ENCODE data around the gene CSTF3.

Gene CSTF3

DNA sequence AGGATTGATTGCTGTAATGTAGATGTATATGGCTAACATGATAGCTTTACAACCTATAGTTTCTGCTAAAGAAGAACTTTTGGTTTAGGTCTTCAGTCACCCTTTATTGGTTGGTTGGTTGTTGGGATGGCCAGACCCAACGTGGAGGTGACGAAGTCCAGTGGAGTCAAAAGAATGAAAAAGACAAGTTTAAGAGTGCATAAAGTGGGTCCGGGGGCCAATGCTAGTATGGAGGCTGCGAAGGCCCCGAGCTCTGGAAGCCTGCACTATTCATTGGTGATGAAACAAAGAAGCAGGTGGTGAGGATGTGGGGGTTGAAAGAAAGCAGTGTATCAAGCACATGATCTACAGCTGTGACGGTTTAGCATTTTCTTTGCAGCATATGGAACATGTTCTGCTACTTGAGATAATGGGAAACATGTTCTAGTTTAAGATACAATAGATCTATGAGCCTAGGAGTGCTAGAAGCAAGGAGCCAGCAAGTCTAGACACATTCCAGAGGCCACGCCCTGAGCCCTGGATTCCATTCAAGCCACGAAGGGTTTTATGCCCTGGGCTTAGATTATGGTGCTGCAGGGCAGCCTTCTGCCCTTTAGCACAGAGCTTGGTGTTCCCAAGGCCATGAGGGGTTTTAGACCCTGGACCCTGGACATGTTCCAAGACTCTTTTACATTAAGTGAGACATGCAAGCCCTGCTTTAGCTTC is 115.6 kb downstream of the CSTF3 start:
- H3K4me1 Mint-ChIP-seq: peaks cover 21% of the 10 kb centered on the region
- H3K4me3 Mint-ChIP-seq: no peak overlapping the region
- ATAC-seq: no peak
- H3K36me3 Mint-ChIP-seq: peaks cover 75% of the 10 kb centered on the region
- no peak overlapping the region for H3K27ac Mint-ChIP-seq
- H3K9me3 Mint-ChIP-seq: no peaks in the 10 kb centered on the region
- no peak for DNase-seq (ENCODE audit: low spot score in 2 of 2)

DNA sequence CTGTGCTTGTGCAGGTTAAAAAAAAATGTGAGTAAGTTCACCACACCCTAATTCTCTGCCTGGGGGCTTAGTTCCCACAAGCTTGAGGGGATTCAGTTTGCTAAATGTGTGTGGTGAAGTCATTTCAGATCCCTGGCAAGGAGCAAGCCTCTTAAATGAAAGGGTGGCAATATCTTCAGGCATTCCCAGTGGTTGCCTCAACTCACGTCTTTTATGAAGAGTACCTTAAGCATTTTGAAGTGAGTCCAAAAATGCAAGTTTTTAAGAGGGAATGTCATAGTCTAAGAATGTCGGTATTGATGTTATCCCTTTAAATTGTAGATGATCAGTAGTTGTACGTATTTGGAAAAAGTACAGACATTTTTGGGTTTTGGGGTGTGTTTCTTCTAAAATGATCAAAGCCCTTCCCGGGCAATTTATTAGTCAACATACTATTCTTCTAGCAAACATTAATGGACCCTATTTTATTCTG is 117.0 kb downstream of the CSTF3 start:
- Mint-ChIP-seq H3K36me3 (peaks cover 82% of the 10 kb centered on the region), H3K4me1 (peaks cover 27% of the 10 kb centered on the region), H3K27ac (no peak overlapping the region), H3K9me3 (no peaks in the 10 kb centered on the region), H3K4me3 (no peak overlapping the region)
- DNase-seq (ENCODE audit: low spot score in 2 of 2) (no peak), ATAC-seq (no peak)

DNA sequence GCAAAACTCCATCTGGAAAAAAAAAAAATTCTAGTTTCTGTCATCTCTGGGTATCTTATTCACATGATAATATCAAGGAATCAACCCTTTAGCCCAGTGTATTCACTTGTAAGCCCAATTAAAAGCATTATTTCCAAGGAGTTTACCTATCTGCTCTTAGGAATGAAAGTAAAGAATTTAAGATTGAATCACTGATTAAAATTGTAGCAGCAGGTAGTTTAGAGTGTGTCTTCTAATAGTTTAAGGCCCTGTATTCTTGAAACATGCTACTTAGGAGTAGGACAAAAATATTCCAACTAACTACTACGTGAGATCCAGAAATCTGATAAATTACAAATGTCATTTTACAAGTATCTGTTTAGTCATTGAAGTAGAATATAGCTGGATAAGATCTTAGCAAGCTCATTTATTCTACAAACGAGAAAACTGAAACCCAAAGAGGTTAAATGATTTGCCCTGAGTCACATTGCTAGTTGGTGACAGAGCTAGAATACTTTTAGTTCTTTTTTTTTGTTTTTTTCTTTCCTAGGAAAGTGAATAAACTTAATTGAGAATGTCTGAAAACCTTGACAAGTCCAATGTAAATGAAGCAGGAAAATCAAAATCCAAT is 118.0 kb downstream of the CSTF3 start:
- Mint-ChIP-seq H3K27ac (peak overlapping the region; percentile 26), H3K9me3 (no peaks in the 10 kb centered on the region), H3K4me3 (peak overlapping the region; percentile 22), H3K4me1 (peaks cover 27% of the 10 kb centered on the region), H3K36me3 (peaks cover 77% of the 10 kb centered on the region)
- DNase-seq (ENCODE audit: low spot score in 2 of 2): no peak
- peak; percentile 53 for ATAC-seq

DNA sequence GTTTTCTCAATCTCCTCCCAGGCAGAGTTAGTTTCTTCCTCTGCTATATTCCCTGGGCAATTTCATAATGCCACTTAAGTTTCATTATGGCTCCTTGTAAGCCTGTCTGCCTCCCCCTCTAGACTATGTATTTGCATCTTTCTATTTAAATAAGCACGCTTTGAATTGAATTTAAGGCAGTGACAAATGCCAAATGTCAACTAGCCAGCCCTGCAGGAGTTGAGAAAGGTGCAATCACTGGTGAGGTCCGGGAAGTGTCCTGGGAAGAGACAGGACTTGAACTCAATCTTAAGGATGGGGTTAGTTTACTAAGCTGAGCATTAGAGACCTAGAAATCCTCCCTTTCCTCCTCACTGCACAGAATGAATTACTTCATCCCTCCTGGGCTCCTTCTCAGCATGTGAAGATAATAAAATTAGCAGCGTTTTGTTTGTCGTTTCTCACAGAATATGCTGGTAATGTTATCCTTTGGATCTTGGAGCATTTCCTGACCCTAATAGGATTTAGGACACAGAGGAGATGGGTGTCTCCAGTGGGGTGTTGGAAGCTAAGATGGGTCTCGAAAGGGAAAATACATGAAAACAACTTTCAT is 120.3 kb downstream of the CSTF3 start:
- H3K4me1 Mint-ChIP-seq: peaks cover 22% of the 10 kb centered on the region
- ATAC-seq: peak; percentile 29
- H3K4me3 Mint-ChIP-seq: peak overlapping the region; percentile 85
- peak overlapping the region; percentile 96 for H3K27ac Mint-ChIP-seq
- no peaks in the 10 kb centered on the region for H3K9me3 Mint-ChIP-seq
- no peak for DNase-seq (ENCODE audit: low spot score in 2 of 2)
- peaks cover 53% of the 10 kb centered on the region for H3K36me3 Mint-ChIP-seq

DNA sequence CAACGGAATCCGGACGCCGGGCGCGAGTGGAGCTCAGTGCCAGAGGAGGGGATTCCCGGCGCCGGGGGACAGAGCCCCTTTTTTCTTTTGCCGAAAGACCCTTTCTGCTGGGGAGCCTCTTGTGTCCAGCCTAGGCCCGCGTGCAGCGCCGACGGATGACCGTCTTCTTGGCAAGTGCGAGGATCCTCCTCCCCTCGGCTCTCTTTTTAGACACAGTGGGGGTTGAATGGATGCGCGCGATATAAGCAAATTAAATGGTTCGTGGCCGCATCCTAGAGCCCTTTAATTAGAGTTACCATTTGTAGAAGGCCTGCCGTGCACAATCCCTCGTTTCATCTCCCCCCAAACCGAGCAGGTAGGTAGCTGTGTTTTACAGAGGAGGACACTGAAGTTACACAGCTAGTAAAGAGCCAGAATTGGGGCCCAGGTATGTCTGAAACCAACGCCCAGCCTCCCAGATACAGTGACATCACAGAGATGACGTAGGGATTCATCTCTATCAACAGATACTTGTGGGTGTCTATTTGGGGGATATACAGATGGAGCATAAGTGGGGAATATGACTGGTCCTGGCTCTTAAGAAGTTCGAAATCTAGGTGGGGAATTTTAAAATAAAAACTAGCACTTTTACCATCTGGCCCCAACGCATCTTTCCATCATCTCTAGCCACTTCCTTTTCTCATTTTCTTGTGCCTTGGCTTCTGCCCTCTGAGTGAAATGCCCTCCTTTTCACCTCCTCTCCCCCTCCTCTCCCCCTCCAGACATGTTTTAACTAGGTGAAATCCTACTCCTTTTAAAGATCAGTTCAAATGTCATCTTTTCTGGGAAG is 121.0 kb downstream of the CSTF3 start:
- H3K9me3 Mint-ChIP-seq: no peaks in the 10 kb centered on the region
- H3K4me1 Mint-ChIP-seq: peaks cover 17% of the 10 kb centered on the region
- peaks cover 46% of the 10 kb centered on the region for H3K36me3 Mint-ChIP-seq
- DNase-seq (ENCODE audit: low spot score in 2 of 2) (peak in 1 of 2 donors; percentile 73), ATAC-seq (peak; percentile 77)
- H3K4me3 Mint-ChIP-seq: peak overlapping the region; percentile 85
- H3K27ac Mint-ChIP-seq: peak overlapping the region; percentile 96

DNA sequence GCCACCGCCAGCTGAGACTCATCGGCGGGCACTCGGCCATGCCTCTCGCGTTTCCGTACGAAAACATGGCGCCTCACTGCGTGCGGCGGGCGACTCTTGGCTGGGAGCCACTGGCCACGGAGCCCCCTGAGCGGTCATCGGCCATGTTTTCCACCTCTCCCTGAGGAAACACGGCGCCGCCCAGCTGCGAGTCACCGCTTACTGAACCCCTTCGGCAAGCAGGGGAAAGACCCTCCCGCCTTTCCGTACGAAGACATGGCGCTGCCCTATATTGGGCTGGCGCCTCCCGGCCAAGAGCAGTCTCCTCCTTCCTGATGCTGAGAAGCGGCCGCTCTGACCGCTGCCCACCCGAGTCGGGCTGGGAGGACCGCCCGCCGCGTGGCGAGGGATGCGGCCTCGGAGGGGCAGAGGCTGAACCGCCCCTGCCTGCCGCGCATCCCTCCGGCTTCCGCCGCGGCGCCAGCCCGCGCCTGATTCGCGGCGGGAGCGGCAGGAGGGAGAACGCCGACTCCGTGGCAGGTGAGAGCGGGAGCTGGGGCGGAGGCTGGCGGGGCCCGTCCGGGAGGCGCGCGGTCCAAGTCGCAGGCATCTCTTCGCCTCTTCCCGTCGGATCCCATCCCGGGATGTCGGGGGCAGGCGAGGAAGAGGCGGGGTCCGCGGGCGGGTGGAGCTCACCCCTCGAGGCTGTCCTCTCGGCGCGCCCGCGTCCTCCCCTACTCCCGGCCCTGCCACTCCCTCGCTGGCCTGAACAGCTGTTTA is 121.8 kb downstream of the CSTF3 start, which contains the start of gene TCP11L1:
TCP11L1 (plus strand) TSS at position 299 of the 759 bp plus-strand sequence. CDS start 4,202 bp downstream, outside the sequence.
- peaks cover 17% of the 10 kb centered on the region for H3K4me1 Mint-ChIP-seq
- DNase-seq (ENCODE audit: low spot score in 2 of 2) (peak; percentile 68 to 89), ATAC-seq (peak; percentile 82)
- peak within 1 kb of the TSS; percentile 85 for H3K4me3 Mint-ChIP-seq
- H3K36me3 Mint-ChIP-seq: peaks cover 38% of the 10 kb centered on the region
- H3K9me3 Mint-ChIP-seq: no peaks in the 10 kb centered on the region
- peak within 1 kb of the TSS; percentile 96 for H3K27ac Mint-ChIP-seq

DNA sequence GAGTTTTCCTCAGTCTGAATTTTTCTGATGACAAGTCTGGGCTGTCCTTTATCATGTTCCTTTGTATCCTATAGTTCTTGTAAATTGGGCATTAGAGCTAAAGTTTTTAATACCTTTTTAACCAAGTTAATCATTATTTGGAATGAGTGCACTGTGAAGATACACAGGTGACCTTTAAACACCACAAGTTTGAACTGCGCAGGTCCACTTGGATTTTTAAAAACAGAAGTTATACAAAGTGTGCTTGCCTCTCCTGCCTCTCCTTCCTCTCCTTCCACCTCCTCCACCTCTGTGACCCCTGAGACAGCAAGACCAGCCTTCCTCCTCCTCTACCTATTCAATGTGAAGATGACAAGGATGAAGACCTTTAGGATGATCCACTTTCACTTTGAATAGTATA is 126.3 kb downstream of the CSTF3 start:
- Mint-ChIP-seq H3K4me1 (no peaks in the 10 kb centered on the region), H3K4me3 (no peak overlapping the region), H3K9me3 (no peaks in the 10 kb centered on the region), H3K36me3 (peaks cover 14% of the 10 kb centered on the region), H3K27ac (no peak overlapping the region)
- ATAC-seq (no peak), DNase-seq (ENCODE audit: low spot score in 2 of 2) (no peak)

Data from stimulated activated effector memory CD8-positive, alpha-beta T cell treated with anti-CD3 and anti-CD28 coated beads, Interleukin-12 subunit alpha, Interleukin-12 subunit beta, amount 100 ng/mL, for 72 hours (primary cell).